Mucosa of rectum (tissue), 2 donors: ENCODE measurements around the gene NTNG1.

Experiments
- H3K27ac ChIP-seq, 2 donors: one replicate each; pipeline ENCODE4 v1.7.0; 2013; ENCODE audit warnings: inconsistent platforms in 2 of 2, low read depth in 2 of 2, low read length in 2 of 2
- H3K27me3 ChIP-seq, 2 donors: one replicate each; pipeline ENCODE4 v1.7.0; 2013; ENCODE audit warnings: low read length in 2 of 2; ENCODE audit not compliant: control insufficient read depth in 2 of 2, insufficient read depth in 2 of 2
- H3K36me3 ChIP-seq, 2 donors: one replicate each; pipeline ENCODE4 v1.7.0; 2013; ENCODE audit warnings: low read length in 2 of 2; ENCODE audit not compliant: control insufficient read depth in 2 of 2, insufficient read depth in 2 of 2
- H3K4me1 ChIP-seq, 2 donors: one replicate each; pipeline ENCODE4 v1.7.0; 2013; ENCODE audit warnings: low read length in 2 of 2, mild to moderate bottlenecking in 1 of 2; ENCODE audit not compliant: control insufficient read depth in 2 of 2, insufficient read depth in 2 of 2
- H3K4me3 ChIP-seq, 2 donors: one replicate each; pipeline ENCODE4 v1.7.0; 2013; ENCODE audit warnings: low read length in 2 of 2
- H3K9ac ChIP-seq, 2 donors: one replicate each; pipeline ENCODE4 v1.7.0; 2013; ENCODE audit warnings: low read length in 2 of 2, low read depth in 1 of 2, mild to moderate bottlenecking in 1 of 2
- H3K9me3 ChIP-seq, 2 donors: one replicate each; pipeline ENCODE4 v1.7.0; 2013; ENCODE audit warnings: low read length in 2 of 2; ENCODE audit not compliant: control insufficient read depth in 2 of 2
- donor health status: healthy.
- donor health status: Normal muscosa, but diverticular disease.

The NTNG1 gene

DNA sequence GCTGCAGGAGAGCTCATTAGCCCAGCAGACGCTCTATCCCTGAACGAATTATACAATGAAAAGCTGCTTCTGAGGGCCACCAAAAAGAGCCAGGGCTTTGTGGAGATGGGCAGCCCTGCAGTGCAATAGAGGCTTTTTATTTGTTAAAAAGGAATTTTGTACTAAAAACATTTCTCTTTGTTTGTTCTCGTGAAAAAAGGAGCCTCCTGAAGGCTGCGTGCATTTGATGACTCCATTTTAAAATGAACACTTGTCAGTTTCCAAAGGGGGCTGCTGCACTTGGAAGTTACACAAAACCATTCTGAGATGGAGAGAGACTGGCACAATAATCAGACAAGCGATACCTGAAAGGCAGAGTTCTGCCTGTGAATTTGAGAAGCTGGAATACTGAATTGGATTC is 202.8 kb downstream of the NTNG1 start:
- no peaks in the 10 kb centered on the region for H3K9me3 ChIP-seq
- H3K4me3 ChIP-seq, result no peak overlapping the region
- H3K4me1 ChIP-seq, result no peaks in the 10 kb centered on the region
- H3K36me3 ChIP-seq, result no peaks in the 10 kb centered on the region
- no peak overlapping the region for H3K9ac ChIP-seq
- no peak overlapping the region for H3K27ac ChIP-seq
- no peaks in the 10 kb centered on the region for H3K27me3 ChIP-seq

DNA sequence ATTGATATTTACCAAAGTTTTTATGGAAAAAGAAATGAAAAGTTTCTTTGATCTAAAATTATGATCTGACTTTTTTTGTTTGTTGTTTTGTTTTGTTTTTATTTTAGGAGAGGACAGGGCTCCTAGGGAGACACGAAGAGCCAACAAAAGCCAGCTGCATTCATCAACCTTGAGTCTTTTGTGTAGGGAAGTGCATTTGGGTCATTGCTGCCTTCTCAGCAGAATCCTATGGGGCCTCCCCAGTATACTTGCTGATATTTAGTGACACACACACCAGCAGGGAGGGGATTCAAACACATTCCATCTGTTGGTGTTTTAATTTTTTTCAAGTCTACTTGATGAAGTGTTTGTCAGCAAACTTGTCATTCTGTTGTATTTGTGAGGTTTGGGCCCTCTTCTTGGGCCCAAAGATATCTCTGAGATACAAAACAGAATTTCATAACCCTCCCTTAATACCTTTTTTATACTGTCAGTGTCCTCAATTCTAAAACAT is 203.5 kb downstream of the NTNG1 start:
- Histone ChIP-seq H3K27me3 (no peaks in the 10 kb centered on the region), H3K27ac (no peak overlapping the region), H3K4me1 (no peaks in the 10 kb centered on the region), H3K9me3 (no peaks in the 10 kb centered on the region), H3K9ac (no peak overlapping the region), H3K4me3 (no peak overlapping the region), H3K36me3 (no peaks in the 10 kb centered on the region)

DNA sequence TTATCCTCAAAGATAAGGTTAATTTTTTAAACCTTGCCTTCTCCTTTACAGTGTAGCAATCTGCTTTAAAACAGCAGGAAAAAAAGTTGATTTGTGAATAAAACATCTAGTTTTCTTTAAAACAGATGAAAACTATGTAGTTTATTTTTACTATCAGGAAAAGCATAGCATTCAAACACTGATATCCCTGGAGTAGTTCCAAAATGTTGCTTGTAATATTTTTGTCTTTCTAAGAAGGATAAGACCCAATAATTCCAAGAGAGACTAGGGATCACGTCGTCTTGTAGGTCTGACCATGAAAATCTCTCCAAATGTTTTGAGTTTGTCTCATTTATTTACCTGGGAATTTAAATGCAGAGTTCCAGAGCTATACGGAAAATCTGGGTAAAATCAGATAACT is 204.0 kb downstream of the NTNG1 start:
- no peaks in the 10 kb centered on the region for H3K36me3 ChIP-seq
- H3K4me3 ChIP-seq, result no peak overlapping the region
- no peaks in the 10 kb centered on the region for H3K4me1 ChIP-seq
- H3K9me3 ChIP-seq, result no peaks in the 10 kb centered on the region
- H3K27me3 ChIP-seq, result no peaks in the 10 kb centered on the region
- no peak overlapping the region for H3K9ac ChIP-seq
- no peak overlapping the region for H3K27ac ChIP-seq

DNA sequence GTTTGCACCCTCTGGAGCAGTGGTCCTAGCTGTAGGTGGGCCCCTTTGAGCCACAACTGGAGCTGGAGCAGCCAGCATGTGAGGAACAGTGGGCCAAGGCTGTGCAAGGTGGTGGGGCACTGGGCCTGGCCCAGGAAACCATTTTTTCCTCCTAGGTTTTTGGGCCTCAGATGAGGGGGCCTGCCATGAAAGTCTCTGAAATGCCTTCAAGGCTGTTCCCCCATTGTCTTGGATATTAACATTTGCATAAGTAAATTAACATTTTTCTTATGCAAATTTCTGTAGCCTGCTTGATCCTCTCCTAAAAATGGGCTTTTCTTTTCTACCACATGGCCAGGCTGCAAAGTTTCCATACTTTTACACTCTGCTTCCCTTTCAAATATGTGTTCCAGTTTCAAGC is 212.0 kb downstream of the NTNG1 start:
- H3K27me3 ChIP-seq, result no peaks in the 10 kb centered on the region
- no peak overlapping the region for H3K4me3 ChIP-seq
- no peak overlapping the region for H3K27ac ChIP-seq
- no peaks in the 10 kb centered on the region for H3K4me1 ChIP-seq
- H3K9ac ChIP-seq, result no peak overlapping the region
- H3K36me3 ChIP-seq, result no peaks in the 10 kb centered on the region
- H3K9me3 ChIP-seq, result no peaks in the 10 kb centered on the region

- Histone ChIP-seq H3K36me3 (no peaks in the 10 kb centered on the region), H3K4me1 (no peaks in the 10 kb centered on the region), H3K27ac (no peak overlapping the region), H3K9ac (no peak overlapping the region), H3K27me3 (no peaks in the 10 kb centered on the region), H3K9me3 (no peaks in the 10 kb centered on the region), H3K4me3 (no peak overlapping the region)
Observed at GRCh38 chr1:107357376-107357775, 216.5 kb downstream of the NTNG1 start.

DNA sequence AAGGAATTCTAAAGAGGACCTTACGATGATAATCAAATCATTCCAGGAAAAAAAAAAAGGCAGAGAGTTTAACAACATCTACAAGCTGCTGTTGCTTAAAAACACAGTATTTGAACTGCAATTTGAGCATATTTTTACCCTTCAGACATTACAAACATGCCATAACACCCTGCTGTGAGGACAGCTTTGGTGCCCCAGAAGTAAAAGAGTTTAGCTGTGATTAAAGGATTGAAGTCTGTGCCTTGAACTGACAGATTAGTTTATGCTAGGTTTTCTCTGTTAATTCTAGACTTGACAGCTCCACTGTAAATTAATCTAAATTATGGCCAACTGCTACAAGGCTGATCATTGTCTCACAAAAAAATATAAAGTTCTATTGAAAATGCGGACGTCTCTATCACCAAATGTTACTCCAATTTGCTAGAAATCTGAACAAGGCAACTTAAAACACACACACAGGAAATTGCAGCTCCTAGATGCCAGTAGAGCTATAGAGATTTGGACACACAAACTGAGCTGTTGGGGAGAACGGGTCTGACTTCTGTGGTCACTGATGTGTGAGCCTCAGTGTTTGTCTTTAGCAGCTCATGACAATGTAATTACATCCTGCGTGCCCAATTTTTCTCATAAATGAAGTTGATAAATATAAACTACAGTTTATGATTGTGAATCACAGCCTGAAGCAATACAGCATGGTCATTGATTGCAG is 217.9 kb downstream of the NTNG1 start:
- H3K4me1 ChIP-seq, result no peaks in the 10 kb centered on the region
- H3K27ac ChIP-seq, result no peak overlapping the region
- no peak overlapping the region for H3K4me3 ChIP-seq
- H3K9ac ChIP-seq, result no peak overlapping the region
- no peaks in the 10 kb centered on the region for H3K27me3 ChIP-seq
- no peaks in the 10 kb centered on the region for H3K36me3 ChIP-seq
- H3K9me3 ChIP-seq, result no peaks in the 10 kb centered on the region

GRCh38 chr1:107359472-107360241 is 218.8 kb downstream of the NTNG1 start:
- no peak overlapping the region for H3K27ac ChIP-seq
- H3K4me1 ChIP-seq, result no peaks in the 10 kb centered on the region
- H3K27me3 ChIP-seq, result no peaks in the 10 kb centered on the region
- H3K36me3 ChIP-seq, result no peaks in the 10 kb centered on the region
- H3K9me3 ChIP-seq, result no peaks in the 10 kb centered on the region
- H3K9ac ChIP-seq, result no peak overlapping the region
- H3K4me3 ChIP-seq, result no peak overlapping the region

DNA sequence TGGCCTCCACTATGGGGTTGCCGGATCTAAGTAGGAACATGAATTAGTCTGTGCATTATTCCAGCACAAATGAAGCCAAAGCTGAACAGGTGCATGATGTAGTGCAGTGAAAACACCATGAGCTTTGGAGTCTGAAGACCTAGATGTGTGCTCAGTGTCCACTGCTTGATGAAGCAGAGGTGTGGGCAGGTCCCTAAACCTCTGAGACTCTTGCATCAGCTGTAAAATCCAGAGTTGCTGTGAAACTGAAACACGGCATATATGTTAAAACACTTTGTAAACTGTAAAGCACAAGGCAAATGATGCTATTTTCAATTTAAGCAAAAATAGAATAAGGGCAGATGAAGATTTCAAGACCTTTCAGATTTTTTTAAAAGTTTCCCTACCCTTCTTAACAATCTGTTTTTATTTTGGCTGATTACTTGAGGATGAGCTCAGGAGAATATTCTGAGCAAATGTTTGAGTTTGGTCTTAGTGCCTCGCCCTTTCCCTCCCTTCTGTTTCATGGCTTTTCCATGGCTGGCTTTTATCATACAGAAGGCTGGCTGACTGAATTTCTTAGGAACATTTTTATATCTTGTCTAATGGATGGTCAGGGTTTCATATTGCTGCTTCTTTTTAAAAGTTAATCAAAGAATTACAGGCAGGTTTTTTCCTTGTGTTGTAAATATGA is 221.8 kb downstream of the NTNG1 start:
- Histone ChIP-seq H3K36me3 (no peaks in the 10 kb centered on the region), H3K9me3 (no peaks in the 10 kb centered on the region), H3K4me3 (no peak overlapping the region), H3K4me1 (no peaks in the 10 kb centered on the region), H3K9ac (no peak overlapping the region), H3K27me3 (no peaks in the 10 kb centered on the region), H3K27ac (no peak overlapping the region)

GRCh38 chr1:107363154-107363553 is 222.3 kb downstream of the NTNG1 start:
- Histone ChIP-seq H3K36me3 (no peaks in the 10 kb centered on the region), H3K9ac (no peak overlapping the region)

More at GRCh38 chr1:107363154-107363553, 222.3 kb downstream of the NTNG1 start:
- no peaks in the 10 kb centered on the region for H3K27me3 ChIP-seq
- no peaks in the 10 kb centered on the region for H3K4me1 ChIP-seq
- H3K27ac ChIP-seq, result no peak overlapping the region
- no peaks in the 10 kb centered on the region for H3K9me3 ChIP-seq
- H3K4me3 ChIP-seq, result no peak overlapping the region
